ENCODE data around the gene CPSF4L. TPM values are rescaled to one million over a fixed set of nuclear protein-coding genes. Genes with fewer than 3 reads are reported as not detected.

The CPSF4L gene
- total RNA-seq, 1 experiment from 2014 or later, result not detected

DNA sequence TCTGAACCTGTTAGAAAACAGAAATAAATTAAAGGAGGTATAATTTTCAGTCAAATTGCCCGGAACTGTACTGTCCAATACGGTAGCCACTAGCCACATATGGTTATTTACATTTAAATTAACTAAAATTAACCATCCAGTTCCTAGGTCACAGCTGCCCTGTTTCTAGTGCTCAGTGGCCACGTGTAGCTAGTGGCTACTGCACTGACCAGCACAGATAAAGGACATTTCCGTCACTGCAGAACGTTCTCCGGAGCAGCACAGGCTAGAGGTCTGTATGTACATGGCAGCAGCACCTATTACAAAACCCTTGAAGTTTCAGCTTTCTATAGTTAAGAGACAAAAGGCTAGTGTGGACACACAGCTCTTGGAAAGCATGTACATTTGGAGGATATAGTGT lies 33.7 kb downstream of the CPSF4L start:
- POLR2A ChIA-PET, result no interaction called here

DNA sequence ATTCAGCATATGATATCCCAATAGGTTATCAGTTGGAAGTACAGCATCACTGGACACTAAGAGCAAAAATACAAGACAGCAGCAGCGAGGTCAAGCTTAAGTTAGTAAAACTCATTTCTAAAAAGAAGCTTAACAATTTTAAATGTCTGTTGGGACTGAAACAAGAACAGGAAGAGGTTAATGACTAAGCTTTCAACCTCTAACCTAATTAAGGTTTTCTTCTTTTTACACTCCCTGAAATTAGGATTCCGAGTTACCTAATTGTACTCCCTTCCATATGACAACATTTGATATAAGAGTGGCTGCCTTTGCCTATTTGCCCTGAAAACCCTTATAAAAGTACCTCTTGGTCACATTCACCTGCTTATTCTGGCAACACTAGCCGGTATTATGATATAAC lies 34.3 kb downstream of the CPSF4L start:
- Histone ChIP-seq H3K4me1 (ENCODE audit: control insufficient read depth, insufficient read depth, low read length) (peaks cover 41% of the 10 kb centered on the region), H3K27me3 (ENCODE audit: control insufficient read depth, insufficient read depth, low read length) (no peaks in the 10 kb centered on the region), H3K9me3 (ENCODE audit: control insufficient read depth, insufficient read depth, low read depth, low read length) (no peaks in the 10 kb centered on the region), H3K4me3 (ENCODE audit: low read depth in 2 of 2, low read length in 2 of 2) (no peak overlapping the region), H3K36me3 (ENCODE audit: control insufficient read depth, insufficient read depth, low read length) (peaks cover 13% of the 10 kb centered on the region), H3K27ac (ENCODE audit: low read length) (peak overlapping the region; percentile 30; the same call in 1 of the 2 replicates)
- TF ChIP-seq TCF7L2 (IDR thresholded peaks at IDR 0.05; ENCODE audit: low read depth, low read length) (no peak), POLR2AphosphoS5 (IDR thresholded peaks at IDR 0.05; ENCODE audit: low read depth, low read length) (no peak)
- intact Hi-C loops (cut with micrococcal nuclease; ENCODE audit: unreplicated experiment) (no loop called here), in situ Hi-C loops (cut with HindIII; ENCODE audit: low pct_unique_long_range_greater_than_20kb, low sequenced_read_pairs) (no loop called here)
- ATAC-seq, result no peak
- ChIA-PET CTCF (interaction anchor here (0.6 kb wide), 1 partner anchor 8 kb away, joined by 3 read pairs; no protein-coding TSS in a partner anchor), POLR2A (no interaction called here)
- no TSS peak for BruUV-seq (replicated peaks)
- no peak for DNase-seq (ENCODE audit: low read depth, low spot score)

More for the DNA sequence above, 33.7 kb downstream of the CPSF4L start:
- intact Hi-C loops (cut with micrococcal nuclease; ENCODE audit: unreplicated experiment), result no loop called here
- Histone ChIP-seq H3K4me3 (ENCODE audit: low read depth in 2 of 2, low read length in 2 of 2) (no peak overlapping the region), H3K4me1 (ENCODE audit: control insufficient read depth, insufficient read depth, low read length) (peaks cover 41% of the 10 kb centered on the region), H3K27me3 (ENCODE audit: control insufficient read depth, insufficient read depth, low read length) (no peaks in the 10 kb centered on the region), H3K27ac (ENCODE audit: low read length) (no peak overlapping the region; the same call in 1 of the 2 replicates), H3K36me3 (ENCODE audit: control insufficient read depth, insufficient read depth, low read length) (peaks cover 18% of the 10 kb centered on the region), H3K9me3 (ENCODE audit: control insufficient read depth, insufficient read depth, low read depth, low read length) (no peaks in the 10 kb centered on the region)
- BruUV-seq (replicated peaks), result no TSS peak
- ATAC-seq (no peak), DNase-seq (ENCODE audit: low read depth, low spot score) (no peak)
- in situ Hi-C loops (cut with HindIII; ENCODE audit: low pct_unique_long_range_greater_than_20kb, low sequenced_read_pairs), result no loop called here
- CTCF ChIA-PET, result interaction anchor here (0.6 kb wide), 1 partner anchor 8 kb away, joined by 3 read pairs; no protein-coding TSS in a partner anchor
- TF ChIP-seq, protein P1, sequence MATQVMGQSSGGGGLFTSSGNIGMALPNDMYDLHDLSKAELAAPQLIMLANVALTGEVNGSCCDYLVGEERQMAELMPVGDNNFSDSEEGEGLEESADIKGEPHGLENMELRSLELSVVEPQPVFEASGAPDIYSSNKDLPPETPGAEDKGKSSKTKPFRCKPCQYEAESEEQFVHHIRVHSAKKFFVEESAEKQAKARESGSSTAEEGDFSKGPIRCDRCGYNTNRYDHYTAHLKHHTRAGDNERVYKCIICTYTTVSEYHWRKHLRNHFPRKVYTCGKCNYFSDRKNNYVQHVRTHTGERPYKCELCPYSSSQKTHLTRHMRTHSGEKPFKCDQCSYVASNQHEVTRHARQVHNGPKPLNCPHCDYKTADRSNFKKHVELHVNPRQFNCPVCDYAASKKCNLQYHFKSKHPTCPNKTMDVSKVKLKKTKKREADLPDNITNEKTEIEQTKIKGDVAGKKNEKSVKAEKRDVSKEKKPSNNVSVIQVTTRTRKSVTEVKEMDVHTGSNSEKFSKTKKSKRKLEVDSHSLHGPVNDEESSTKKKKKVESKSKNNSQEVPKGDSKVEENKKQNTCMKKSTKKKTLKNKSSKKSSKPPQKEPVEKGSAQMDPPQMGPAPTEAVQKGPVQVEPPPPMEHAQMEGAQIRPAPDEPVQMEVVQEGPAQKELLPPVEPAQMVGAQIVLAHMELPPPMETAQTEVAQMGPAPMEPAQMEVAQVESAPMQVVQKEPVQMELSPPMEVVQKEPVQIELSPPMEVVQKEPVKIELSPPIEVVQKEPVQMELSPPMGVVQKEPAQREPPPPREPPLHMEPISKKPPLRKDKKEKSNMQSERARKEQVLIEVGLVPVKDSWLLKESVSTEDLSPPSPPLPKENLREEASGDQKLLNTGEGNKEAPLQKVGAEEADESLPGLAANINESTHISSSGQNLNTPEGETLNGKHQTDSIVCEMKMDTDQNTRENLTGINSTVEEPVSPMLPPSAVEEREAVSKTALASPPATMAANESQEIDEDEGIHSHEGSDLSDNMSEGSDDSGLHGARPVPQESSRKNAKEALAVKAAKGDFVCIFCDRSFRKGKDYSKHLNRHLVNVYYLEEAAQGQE (IDR thresholded peaks at IDR 0.05; ENCODE audit: insufficient read depth in 1 of 2, low read depth in 2 of 2, low read length in 1 of 2), result no peak
- TF ChIP-seq, protein P2, sequence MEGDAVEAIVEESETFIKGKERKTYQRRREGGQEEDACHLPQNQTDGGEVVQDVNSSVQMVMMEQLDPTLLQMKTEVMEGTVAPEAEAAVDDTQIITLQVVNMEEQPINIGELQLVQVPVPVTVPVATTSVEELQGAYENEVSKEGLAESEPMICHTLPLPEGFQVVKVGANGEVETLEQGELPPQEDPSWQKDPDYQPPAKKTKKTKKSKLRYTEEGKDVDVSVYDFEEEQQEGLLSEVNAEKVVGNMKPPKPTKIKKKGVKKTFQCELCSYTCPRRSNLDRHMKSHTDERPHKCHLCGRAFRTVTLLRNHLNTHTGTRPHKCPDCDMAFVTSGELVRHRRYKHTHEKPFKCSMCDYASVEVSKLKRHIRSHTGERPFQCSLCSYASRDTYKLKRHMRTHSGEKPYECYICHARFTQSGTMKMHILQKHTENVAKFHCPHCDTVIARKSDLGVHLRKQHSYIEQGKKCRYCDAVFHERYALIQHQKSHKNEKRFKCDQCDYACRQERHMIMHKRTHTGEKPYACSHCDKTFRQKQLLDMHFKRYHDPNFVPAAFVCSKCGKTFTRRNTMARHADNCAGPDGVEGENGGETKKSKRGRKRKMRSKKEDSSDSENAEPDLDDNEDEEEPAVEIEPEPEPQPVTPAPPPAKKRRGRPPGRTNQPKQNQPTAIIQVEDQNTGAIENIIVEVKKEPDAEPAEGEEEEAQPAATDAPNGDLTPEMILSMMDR (IDR thresholded peaks at IDR 0.05), result no peak
- TF ChIP-seq SIN3A (IDR thresholded peaks at IDR 0.05; ENCODE audit: borderline replicate concordance, insufficient read depth, low read depth, low read length) (no peak), TCF7L2 (IDR thresholded peaks at IDR 0.05; ENCODE audit: low read depth, low read length) (no peak), POLR2AphosphoS5 (IDR thresholded peaks at IDR 0.05; ENCODE audit: low read depth, low read length) (no peak)

DNA sequence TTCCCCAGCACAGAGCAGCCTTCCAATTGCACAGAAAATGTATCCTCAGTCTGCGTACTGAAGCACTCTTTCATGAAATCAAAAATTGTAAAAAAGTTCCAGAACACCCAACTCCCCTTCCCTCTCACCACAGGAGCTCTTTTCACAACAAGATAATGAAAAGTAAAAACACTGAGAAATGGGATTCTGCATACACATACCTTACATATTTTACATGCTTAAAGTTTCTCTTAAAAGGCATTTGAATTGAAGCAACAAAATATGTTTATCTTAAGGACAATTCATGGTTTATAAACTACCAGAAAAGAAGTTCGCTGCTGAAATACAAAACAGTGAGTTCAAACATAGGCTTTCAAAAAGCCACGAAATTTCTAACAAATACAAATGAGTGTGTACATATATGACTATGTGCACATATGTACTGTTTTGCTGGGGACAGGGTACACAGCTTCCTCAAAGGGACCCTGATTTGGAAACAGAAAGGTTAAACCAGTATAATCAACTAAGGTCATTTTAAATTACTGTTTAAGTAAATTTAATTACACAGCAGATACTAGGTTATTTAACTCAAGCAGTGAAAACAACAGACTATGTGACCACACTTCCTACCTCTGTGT lies 35.0 kb downstream of the CPSF4L start:
- Histone ChIP-seq H3K9me3 (ENCODE audit: control insufficient read depth, insufficient read depth, low read depth, low read length) (no peaks in the 10 kb centered on the region), H3K4me3 (ENCODE audit: low read depth in 2 of 2, low read length in 2 of 2) (no peak overlapping the region), H3K27ac (ENCODE audit: low read length) (peak overlapping the region; percentile 30), H3K27me3 (ENCODE audit: control insufficient read depth, insufficient read depth, low read length) (no peaks in the 10 kb centered on the region), H3K36me3 (ENCODE audit: control insufficient read depth, insufficient read depth, low read length) (peaks cover 10% of the 10 kb centered on the region), H3K4me1 (ENCODE audit: control insufficient read depth, insufficient read depth, low read length) (peaks cover 41% of the 10 kb centered on the region)
- ATAC-seq, result no peak
- no TSS peak for BruUV-seq (replicated peaks)
- ChIA-PET CTCF (no interaction called here), POLR2A (no interaction called here)
- TF ChIP-seq, protein P1 (IDR thresholded peaks at IDR 0.05; ENCODE audit: insufficient read depth in 1 of 2, low read depth in 2 of 2, low read length in 1 of 2), result no peak
- no peak for TF ChIP-seq SIN3A (IDR thresholded peaks at IDR 0.05; ENCODE audit: borderline replicate concordance, insufficient read depth, low read depth, low read length)
- TF ChIP-seq POLR2AphosphoS5 (IDR thresholded peaks at IDR 0.05; ENCODE audit: low read depth, low read length), result no peak
- TF ChIP-seq, protein P2 (IDR thresholded peaks at IDR 0.05), result no peak
- TF ChIP-seq TCF7L2 (IDR thresholded peaks at IDR 0.05; ENCODE audit: low read depth, low read length), result no peak
- in situ Hi-C loops (cut with HindIII; ENCODE audit: low pct_unique_long_range_greater_than_20kb, low sequenced_read_pairs), result no loop called here
- intact Hi-C loops (cut with micrococcal nuclease; ENCODE audit: unreplicated experiment), result no loop called here
- DNase-seq (ENCODE audit: low read depth, low spot score), result no peak

Data from Panc1 (cell line).